Medulla oblongata (tissue), 1 donor: ENCODE measurements around the gene KCNJ5.

Experiments
- DNase-seq: peaks from one replicate; pipeline ENCODE4 v3.0.0-alpha.2; 2015; ENCODE audit errors: extremely low spot score

The KCNJ5 gene

DNA sequence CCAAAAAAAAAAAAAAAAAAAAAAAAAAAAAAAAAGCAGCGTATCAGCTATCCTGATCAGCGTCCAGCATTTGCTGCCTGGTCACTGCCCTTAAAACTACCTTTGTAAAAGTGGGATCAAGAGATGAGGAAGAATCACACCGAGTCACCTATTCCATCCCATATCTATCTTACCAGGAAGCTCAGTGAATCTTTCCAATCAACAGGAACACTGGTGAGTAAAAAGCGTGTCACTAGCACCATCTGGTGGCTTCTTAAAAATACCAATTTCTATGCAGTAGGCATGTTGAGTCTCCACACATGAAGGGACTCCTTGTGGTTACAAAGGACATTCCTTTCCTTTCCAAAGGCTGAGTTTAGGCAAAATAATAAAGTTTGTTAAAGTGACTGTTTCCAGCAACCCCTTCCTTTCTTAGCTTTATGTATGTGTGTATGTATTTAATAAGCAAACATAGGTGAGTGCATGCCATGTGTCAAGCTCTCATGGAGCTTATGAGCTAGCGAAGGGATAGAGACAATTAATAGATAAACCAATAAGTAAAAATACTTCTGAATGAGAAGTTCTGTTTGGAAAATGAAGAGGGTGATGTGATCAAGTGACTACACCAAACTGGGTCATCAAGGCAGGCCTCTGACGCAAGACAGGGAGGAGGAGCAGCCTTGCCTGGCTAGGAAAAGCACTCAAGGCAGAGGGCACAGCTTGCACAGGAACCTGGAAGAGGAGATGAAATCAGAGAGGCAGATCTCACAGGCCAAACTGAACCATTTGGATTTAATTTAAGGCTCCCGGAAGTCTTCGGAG, 65.4 kb downstream of the KCNJ5 start:
- peak; percentile 87 for DNase-seq

DNA sequence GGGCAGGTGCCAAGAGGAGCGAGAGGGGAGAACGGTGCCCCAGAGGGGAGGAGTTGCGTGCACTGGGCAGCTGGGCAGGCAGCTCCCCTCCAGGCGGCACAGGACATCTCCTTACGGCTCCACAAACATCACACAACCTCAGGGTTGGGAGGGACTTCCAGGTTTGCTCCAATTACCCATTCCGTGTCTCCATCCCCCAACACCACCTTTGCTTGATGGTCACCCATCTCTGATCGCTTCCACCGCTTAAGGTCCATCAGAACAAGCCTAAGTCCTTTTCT, 66.0 kb downstream of the KCNJ5 start:
- no peak for DNase-seq

DNA sequence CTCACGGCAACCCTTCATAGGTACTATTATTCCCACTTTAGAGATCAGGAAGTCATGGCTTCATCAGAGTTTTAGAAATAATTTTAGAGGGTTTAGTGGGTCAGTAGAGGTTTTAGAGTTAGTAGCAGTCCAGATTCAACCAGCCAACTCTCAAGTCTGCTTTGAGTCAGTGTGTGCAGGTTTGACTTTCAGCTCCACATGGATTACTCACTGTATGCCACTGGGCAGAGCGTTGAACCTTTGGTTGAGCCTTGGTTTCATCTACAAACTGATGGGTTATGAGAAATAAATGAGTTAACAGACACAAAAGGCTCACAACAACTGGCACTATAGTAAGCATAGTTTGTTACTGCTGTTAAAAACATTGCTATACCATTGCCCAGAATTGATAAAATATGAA, 70.5 kb downstream of the KCNJ5 start:
- DNase-seq: no peak

DNA sequence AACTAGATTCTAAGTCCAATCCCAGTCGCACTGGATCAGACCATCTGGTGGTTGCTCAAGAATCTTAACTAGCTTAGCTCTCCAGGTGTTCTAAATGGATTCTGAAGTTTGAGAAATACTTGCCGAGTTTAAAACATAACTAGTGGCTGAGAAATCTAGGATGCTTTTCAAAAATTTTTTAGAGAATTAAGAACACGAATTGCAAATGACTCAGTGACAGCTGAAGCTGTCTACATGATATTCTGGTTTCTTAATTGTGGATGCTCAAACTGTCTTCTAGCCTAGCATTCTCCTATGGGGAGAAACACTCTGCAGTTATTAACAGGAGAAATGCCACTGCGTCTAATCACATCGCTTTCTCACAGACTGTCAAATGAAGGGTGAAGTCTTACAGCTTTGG, 71.7 kb downstream of the KCNJ5 start:
- DNase-seq: no peak

DNA sequence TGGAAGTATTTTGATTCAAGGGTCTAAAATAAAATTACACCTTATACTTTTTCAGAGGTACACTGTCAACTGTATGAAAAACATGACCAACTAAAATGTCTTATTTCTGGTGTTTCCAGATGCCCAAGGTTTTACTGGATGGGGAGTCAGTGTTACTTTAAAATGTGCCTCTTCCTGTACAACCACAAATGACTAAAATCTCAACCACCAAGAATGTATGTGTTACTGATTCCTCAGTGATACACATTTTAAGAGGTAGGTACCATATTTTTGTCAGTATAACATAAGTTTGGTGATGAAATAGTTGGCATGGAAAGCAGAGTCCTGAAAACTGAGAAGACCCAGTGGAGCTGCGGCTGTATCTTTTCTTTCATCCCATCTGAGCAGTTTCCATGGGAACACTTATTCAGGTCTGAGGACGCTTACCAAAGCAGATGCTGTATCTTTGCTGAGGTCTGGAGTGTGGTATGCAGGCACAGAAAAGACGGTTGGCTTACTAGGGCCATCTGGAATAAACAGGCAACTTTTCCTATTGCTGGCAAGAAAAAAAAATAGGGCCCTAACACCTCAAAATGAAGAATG, 72.7 kb downstream of the KCNJ5 start:
- no peak for DNase-seq

DNA sequence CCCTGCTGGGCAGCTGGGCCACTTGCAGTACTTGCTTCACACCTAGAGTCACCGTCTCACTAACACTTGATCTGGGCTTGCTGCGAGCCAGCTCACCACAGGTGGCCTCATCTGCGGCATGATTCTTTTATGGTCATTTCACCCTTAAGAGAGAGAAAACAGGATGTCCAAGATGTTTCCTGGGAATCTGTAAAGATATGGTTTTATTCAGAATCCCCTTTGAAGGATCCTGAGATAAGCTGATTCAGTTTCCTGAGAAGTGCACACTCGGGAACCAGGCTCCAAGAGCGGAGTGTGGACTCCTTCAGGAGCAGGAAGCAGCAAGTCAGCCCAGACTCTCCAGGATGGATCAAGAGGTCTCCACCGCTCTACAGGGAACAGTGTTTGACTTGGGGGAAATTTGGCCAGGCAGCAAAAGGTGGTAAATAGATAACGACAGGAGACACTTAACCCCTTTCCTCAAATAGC, 73.3 kb downstream of the KCNJ5 start:
- DNase-seq: no peak

DNA sequence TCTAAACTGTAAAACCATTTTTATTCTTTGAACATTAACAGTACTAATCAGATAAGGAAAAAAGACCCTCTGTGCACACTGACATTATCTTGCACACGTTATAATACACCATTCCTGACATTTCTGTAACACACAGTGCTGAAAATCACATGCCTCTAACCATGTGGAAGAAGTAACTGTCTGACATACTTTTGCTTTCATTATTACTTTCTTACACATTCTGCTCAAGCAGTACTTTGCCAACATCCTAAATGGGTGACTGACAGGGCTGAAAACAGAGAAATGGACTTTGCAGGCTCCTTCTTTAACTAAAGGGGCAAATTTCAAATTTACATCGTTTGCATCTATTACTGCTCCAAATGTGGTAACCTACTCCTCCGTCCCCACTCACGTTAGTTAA, 74.3 kb downstream of the KCNJ5 start:
- DNase-seq: peak; percentile 72

DNA sequence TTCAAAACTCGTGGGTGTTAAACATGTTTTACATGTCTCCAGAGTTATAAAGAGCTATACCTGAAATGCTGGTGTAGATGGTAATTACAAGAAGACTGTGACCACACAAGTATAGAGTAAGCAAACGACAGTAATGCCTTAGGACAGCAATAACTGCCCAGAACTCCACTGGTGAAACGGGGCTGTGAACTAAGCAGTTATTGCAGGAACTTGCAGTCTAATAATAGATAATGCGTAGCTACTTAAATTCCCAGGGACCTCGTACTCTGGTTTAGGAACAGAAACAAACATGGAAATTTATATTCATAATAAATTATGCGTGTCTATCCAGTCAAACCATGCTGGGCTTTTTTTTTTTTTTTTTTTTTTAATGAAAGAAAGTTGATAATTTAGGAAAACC, 76.4 kb downstream of the KCNJ5 start:
- no peak for DNase-seq

DNA sequence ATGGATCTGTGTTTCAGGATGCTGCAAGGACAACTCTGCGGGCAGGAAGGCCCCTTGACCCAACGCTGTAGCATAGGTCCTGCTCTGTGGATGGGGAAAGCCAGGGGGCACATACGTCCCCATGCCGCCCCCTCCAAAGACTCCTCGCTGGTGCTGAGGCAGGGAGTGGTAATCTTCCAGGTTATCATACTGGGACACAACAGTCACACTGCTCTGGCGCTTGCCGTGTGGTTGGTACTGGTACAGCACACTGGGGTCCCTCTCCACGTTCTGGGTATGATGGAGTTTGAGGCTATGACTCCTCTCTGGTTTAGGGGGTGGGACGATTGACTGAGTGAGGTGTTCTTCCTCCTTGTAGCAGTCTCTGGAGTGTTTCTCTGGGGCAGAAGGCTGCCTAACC, 77.8 kb downstream of the KCNJ5 start:
- DNase-seq: no peak
